Small intestine (tissue), 7 donors: Measurements from ENCODE around the gene FAXC. TPM values are rescaled to one million over a fixed set of nuclear protein-coding genes. Genes with fewer than 3 reads are reported as not detected.

Experiments used
- DNase-seq, 2 donors: peaks; one replicate each; pipeline versions ENCODE4 v3.0.0 to v3.0.0-alpha.2; 2013
- FAIRE-seq: peaks from 2 replicates; lab custom pipeline; 2012; peaks lifted over from hg19 to GRCh38; lab: Jason Lieb, UNC
- H3K27ac ChIP-seq, 3 donors: one replicate each; pipeline ENCODE4 v1.5.1; 2013; ENCODE audit warnings: low read length in 2 of 3, mild to moderate bottlenecking in 2 of 3, control low read depth in 1 of 3, inconsistent platforms in 1 of 3, low read depth in 1 of 3, moderate library complexity in 1 of 3
- H3K27me3 ChIP-seq, 3 donors: one replicate each; pipeline ENCODE4 v1.6.1; 2013; ENCODE audit warnings: low read length in 3 of 3, inconsistent platforms in 1 of 3; ENCODE audit not compliant: control insufficient read depth in 3 of 3, insufficient read depth in 3 of 3
- H3K36me3 ChIP-seq, 3 donors: one replicate each; pipeline ENCODE4 v1.6.1; 2013; ENCODE audit warnings: low read length in 3 of 3, inconsistent platforms in 1 of 3, low read depth in 1 of 3, mild to moderate bottlenecking in 1 of 3, moderate library complexity in 1 of 3; ENCODE audit not compliant: control insufficient read depth in 3 of 3, insufficient read depth in 2 of 3
- H3K4me1 ChIP-seq, 3 donors: one replicate each; pipeline ENCODE4 v1.6.1; 2013; ENCODE audit warnings: low read length in 2 of 3, inconsistent platforms in 1 of 3, low read depth in 1 of 3, mild to moderate bottlenecking in 1 of 3, moderate library complexity in 1 of 3; ENCODE audit not compliant: control insufficient read depth in 3 of 3, insufficient read depth in 2 of 3
- H3K4me3 ChIP-seq, 3 donors: one replicate each; pipeline ENCODE4 v1.5.1; 2013; ENCODE audit warnings: low read length in 3 of 3, control low read depth in 1 of 3, inconsistent platforms in 1 of 3, low read depth in 1 of 3, mild to moderate bottlenecking in 1 of 3, moderate library complexity in 1 of 3
- H3K9me3 ChIP-seq, 2 donors: one replicate each; pipeline ENCODE4 v1.6.1; 2013; ENCODE audit warnings: low read depth in 1 of 2, low read length in 1 of 2; ENCODE audit not compliant: control insufficient read depth in 2 of 2, insufficient read depth in 1 of 2
- WGBS, 3 donors: extraction: QIAGEN DNeasy Blood & Tissue Kit; methylation state at CpG; one replicate each; pipeline ENCODE4 v1.1.7; 2013; 5-methylcytosine and 5-hydroxymethylcytosine counted together
- polyA plus RNA-seq, 4 donors: library from polyadenylated mRNA; stranded (reverse) in 3 of 4; unstranded in 1 of 4; fragments of 200-250 nt in 3 of 4; fragments of 120-200 nt in 1 of 4; gene quantifications; one replicate each; pipeline versions ENCODE4 v1.2.1 to v1.2.3, GENCODE V29; 2013
- donor health status: healthy with polysubstance abuse.
- donor health status: control.
- donor health status: control.
- donor health status: Bipolar disorder and iron deficiency.
- donor health status: healthy.

FAXC gene
- polyA plus RNA-seq, 4 donors, result 1.3 to 1.4 TPM; not detected in 2

DNA sequence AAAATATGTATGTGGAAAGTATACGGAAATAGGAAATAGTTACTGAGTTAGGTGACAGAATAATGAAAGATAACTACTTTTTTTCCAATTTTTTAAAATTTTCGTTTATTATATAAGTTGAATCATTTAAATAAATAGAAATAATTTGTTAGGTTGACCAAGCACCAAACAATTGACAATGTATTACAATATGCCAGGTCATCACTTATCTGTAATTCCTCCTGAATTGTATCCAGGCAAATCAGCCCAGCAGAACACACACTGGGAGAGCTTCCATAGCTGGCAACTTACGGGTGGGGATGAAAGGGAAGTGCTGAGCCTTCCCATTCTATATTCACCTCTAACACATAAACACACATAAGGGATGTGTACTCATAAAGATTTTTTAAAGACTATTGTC is 40.7 kb downstream of the FAXC start:
- H3K4me1 ChIP-seq, result no peaks in the 10 kb centered on the region
- no peaks in the 10 kb centered on the region for H3K27me3 ChIP-seq
- no peaks in the 10 kb centered on the region for H3K36me3 ChIP-seq
- FAIRE-seq (no peak), DNase-seq (no peak)
- no peak overlapping the region for H3K27ac ChIP-seq
- 68 to 82% (median 74%) methylated on average over 3 of the region's 3 CpGs for WGBS, 3 donors
- H3K4me3 ChIP-seq, result no peak overlapping the region
- no peaks in the 10 kb centered on the region for H3K9me3 ChIP-seq

DNA sequence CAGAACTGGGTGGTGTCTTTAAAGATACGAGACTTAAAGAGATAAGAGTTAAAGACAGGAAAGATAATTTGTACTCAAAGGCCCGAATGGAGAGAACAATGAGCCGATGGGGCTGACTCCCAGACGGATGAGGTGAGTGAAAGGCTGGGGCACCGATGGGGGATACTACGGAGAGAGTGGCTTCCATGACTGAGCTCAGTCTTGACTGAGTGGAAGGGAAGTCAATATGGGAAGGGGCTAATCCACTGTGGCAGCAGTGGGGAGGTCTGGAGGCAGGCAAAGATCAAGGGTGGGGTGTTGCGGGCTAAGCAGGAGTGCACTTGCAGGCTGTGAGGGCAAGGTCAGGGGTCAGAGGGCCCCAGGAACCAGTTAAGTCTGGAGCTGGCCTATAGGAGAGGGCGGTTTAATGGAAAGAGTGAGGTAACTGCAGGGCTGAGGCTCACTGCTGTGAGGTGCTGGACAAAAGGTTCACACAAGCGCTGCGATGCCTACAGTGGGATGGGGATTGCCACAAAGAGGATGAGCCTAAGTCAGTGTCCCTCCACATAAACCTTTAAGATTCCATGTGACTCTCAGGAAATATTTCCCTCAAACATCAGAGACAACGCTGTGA is 42.1 kb downstream of the FAXC start:
- Histone ChIP-seq H3K36me3 (no peaks in the 10 kb centered on the region), H3K4me3 (no peak overlapping the region), H3K27me3 (no peaks in the 10 kb centered on the region), H3K9me3 (no peaks in the 10 kb centered on the region), H3K4me1 (no peaks in the 10 kb centered on the region), H3K27ac (no peak overlapping the region)
- DNase-seq (no peak), FAIRE-seq (no peak)
- WGBS, 3 donors, result 68 to 80% (median 70%) methylated on average over 11 of the region's 11 CpGs

DNA sequence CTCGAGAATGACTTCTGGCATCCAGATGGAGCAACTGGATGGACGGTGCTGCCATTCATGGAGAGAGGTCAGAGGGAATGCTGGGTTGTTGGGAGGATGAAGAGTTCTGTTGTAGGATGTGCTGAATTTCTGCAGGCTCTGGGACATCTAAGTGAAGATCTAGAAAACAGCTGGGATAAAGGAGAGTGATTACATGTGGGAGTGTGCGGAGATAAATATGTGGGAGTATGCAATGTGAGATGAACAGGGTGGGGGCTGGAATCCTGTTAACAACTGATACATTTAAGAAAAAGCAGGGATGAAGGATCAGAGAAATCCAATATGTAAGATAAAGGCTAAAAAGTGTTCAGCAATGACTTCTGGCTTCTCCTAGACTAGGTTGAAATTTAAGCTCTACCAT is 43.1 kb downstream of the FAXC start:
- Histone ChIP-seq H3K36me3 (no peaks in the 10 kb centered on the region), H3K27me3 (no peaks in the 10 kb centered on the region), H3K27ac (no peak overlapping the region), H3K4me1 (no peaks in the 10 kb centered on the region), H3K9me3 (no peaks in the 10 kb centered on the region), H3K4me3 (no peak overlapping the region)
- WGBS, 3 donors, result 84 to 87% (median 86%) methylated on average over 3 of the region's 3 CpGs
- DNase-seq, result no peak
- FAIRE-seq, result no peak

DNA sequence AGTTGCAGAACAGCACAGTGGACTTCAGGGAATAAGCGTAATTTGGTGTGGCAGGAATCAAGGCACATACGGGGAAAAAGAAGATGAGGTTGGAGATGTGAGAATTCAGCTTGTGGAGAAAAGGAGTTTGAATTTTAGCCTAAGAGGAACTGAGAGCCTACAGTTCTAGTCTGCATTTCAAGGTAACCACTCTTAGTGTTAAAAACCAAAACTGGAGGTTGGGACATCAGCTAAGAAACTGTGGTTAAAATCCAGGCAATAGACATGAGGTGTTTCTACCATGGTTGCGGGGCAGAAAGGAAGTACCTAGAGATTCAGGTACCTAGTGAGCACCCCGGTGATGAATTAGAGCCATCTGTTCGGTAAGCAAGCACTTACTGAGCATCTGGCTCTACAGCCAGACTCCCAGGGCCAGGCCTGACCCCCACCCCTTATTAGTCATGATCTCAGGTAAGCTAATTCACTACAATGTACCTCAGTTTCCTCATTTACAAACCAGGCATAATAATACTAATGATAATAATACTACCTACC is 44.4 kb downstream of the FAXC start:
- FAIRE-seq, result no peak
- Histone ChIP-seq H3K4me3 (no peak overlapping the region), H3K4me1 (no peaks in the 10 kb centered on the region), H3K27ac (no peak overlapping the region), H3K36me3 (no peaks in the 10 kb centered on the region), H3K27me3 (no peaks in the 10 kb centered on the region), H3K9me3 (no peaks in the 10 kb centered on the region)
- no peak for DNase-seq
- 91 to 93% (median 92%) methylated on average over 5 of the region's 5 CpGs for WGBS, 3 donors

DNA sequence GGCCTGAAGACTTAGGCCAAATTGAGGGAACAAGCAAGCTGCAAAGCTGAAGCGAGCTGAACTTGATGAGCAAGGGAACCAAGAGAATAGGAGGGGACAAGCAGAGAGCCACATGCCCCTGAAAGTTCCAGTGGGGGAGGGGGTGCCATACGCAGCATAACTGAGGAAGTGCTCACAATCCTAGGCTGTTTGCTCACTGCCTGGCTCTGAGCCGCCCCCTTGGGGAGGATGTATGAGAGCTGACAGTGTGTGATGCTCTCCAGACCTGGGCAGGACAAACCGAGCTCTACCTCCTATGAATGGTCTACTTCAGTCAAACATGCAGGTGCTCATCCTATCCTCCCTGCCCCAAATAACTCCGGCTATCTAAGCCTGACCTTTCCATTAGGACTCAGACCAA is 52.1 kb downstream of the FAXC start:
- WGBS, 3 donors, result 80 to 89% (median 88%) methylated on average over 5 of the region's 5 CpGs
- no peak overlapping the region for H3K4me3 ChIP-seq
- no peaks in the 10 kb centered on the region for H3K4me1 ChIP-seq
- no peaks in the 10 kb centered on the region for H3K27me3 ChIP-seq
- H3K36me3 ChIP-seq, result no peaks in the 10 kb centered on the region
- no peak overlapping the region for H3K27ac ChIP-seq
- no peak for DNase-seq
- no peak for FAIRE-seq
- H3K9me3 ChIP-seq, result no peaks in the 10 kb centered on the region

DNA sequence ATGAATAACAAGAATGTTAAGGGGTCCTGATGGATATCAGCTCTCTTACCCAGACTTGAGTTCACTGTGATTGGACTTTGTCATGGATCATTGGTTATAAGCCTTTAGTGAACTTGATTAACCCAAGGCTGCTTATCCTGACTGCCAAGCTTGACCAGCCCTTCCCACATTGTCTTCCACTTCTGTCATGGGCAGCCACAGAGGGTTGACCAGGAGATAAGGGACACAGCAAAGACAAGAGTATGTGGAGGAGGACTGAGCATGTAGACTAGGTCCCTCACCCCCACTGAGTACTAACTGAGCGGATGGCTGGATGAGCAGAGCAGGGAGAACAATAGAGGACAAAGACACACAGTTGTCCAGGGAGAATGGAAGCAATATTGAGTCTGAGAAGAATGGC is 52.5 kb downstream of the FAXC start:
- Histone ChIP-seq H3K9me3 (no peaks in the 10 kb centered on the region), H3K27me3 (no peaks in the 10 kb centered on the region), H3K4me3 (no peak overlapping the region), H3K27ac (no peak overlapping the region), H3K36me3 (no peaks in the 10 kb centered on the region), H3K4me1 (no peaks in the 10 kb centered on the region)
- DNase-seq (no peak), FAIRE-seq (no peak)
- 94 to 100% (median 100%) methylated on average over 1 of the region's 1 CpG for WGBS, 3 donors

DNA sequence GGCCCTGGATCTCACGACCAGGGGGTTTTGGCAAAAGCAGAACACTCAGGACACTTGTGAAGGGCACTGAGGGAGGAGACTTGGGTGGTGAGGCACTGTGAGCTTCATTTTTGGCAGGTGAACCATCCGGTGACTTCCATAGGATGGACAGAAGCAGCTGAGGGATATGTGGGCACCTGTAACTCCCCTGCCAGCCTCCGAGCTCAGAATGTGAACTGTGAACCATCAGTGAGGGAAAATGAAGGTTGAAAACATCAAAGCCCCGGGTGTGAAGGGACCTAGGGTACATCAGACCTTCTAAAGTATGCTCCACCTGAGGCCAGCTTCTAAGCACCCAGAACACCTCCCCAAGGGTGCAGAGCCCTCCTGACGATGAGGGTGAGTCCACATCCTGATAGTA is 53.2 kb downstream of the FAXC start:
- H3K36me3 ChIP-seq, result no peaks in the 10 kb centered on the region
- 72 to 84% (median 80%) methylated on average over 5 of the region's 5 CpGs for WGBS, 3 donors
- no peak for FAIRE-seq

DNA sequence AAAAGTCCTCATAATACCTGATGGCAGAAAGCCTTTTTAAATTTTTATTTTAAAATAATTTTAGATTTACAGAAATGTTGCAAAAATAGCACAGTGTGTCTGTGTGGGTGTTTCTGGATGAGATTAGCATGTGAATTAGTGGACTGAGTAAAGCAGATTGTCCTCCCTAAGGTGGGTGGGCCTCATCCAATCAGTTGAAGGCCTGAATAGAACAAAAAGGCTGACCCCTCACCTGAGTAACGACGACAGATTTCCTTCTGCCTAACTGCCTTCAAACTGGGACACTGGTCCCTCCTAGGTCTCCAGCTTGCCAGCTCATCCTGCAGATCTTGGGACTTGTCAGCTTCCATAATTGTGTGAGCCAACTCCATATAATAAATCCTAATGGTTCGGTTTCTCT is 54.2 kb downstream of the FAXC start:
- 74 to 88% (median 84%) methylated on average over 3 of the region's 3 CpGs for WGBS, 3 donors
- no peak for FAIRE-seq
- no peaks in the 10 kb centered on the region for H3K27me3 ChIP-seq

More for the DNA sequence above, 53.2 kb downstream of the FAXC start:
- Histone ChIP-seq H3K9me3 (no peaks in the 10 kb centered on the region), H3K27me3 (no peaks in the 10 kb centered on the region), H3K4me1 (no peaks in the 10 kb centered on the region), H3K4me3 (no peak overlapping the region), H3K27ac (no peak overlapping the region)
- DNase-seq, result no peak

DNA sequence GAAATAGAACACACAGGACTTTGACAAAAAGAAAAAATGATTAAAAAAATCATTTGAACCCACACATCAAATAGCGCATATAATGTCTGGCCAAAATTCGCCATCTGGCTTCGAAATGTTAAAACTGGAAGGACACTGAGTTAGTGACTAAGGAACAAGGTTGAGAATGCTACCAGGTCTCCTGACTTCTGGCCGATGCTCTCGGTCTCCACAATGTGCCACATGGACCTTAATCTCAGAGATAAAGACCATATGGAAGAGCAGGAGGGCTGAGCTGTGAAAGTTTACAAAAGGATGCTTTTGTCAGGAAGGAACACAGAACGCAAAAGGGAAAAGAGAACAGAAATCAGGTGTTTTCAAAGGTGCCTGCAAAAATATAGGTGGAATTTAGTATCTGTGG is 54.7 kb downstream of the FAXC start:
- FAIRE-seq (no peak), DNase-seq (no peak)
- Histone ChIP-seq H3K27me3 (no peaks in the 10 kb centered on the region), H3K27ac (no peak overlapping the region), H3K36me3 (no peaks in the 10 kb centered on the region), H3K4me1 (no peaks in the 10 kb centered on the region), H3K9me3 (no peaks in the 10 kb centered on the region), H3K4me3 (no peak overlapping the region)
- WGBS, 3 donors, result 86 to 91% (median 90%) methylated on average over 6 of the region's 6 CpGs

More for the DNA sequence above, 54.2 kb downstream of the FAXC start:
- H3K4me1 ChIP-seq, result no peaks in the 10 kb centered on the region
- DNase-seq, result no peak
- H3K4me3 ChIP-seq, result no peak overlapping the region
- H3K27ac ChIP-seq, result no peak overlapping the region
- no peaks in the 10 kb centered on the region for H3K36me3 ChIP-seq
- no peaks in the 10 kb centered on the region for H3K9me3 ChIP-seq
